ENCODE measurements around the gene NRGN.

NRGN gene

DNA sequence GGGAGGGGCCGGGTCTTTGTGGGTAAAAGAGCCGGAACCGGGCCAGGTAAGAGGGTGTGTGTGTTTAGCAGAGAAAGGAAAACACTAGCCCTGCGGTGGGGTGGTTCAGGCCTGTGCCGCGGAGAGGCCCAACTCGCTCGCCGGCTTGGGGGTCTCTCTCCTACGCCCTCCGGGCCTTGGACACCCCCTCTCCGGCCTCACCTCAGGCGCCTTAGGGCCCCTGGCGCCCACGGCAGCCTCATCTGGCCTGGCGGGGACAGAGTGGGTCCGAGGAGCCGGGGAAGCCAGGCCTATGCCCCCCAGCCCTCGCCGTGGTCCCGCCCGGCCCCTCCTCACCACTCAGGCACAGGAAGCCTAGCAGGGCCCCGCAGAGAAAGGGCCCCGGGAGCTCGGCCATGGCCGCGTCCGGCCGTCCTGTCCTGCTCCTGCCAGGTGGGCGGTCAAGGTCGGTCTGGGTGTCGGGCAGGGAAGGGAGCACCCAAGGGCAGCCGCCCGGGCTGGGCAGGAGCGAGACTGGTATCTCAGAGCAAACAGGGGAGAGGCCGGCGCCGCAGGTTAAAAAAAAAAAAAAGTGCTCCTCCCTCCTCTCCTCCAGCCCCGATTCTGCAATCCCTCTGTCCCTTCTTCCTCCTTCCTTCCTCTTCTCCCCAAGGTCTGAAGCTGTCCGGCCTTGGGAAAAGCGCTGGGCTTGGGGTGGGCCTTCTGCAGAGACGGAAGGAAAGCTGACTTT, 12.2 kb downstream of the NRGN start, which contains the start of gene VSIG2:
Gene VSIG2, minus strand, starts transcription at position 515 of the 730 bp plus-strand sequence. Its CDS starts 118 bp downstream, at position 397.
- Histone ChIP-seq H3K4me2 (ENCODE audit: low read length) (peak within 1 kb of the TSS; percentile 23), H4K8ac (ENCODE audit: low read depth, low read length) (no peak within 1 kb of the TSS), H3K14ac (ENCODE audit: low read length) (no peak within 1 kb of the TSS), H2BK12ac (ENCODE audit: low read length) (no peak within 1 kb of the TSS), H2BK5ac (ENCODE audit: low read depth, low read length, poor library complexity) (no peak within 1 kb of the TSS), H3K4me3 (ENCODE audit: low read depth, low read length) (no peak within 1 kb of the TSS), H3K4me1 (ENCODE audit: control insufficient read depth in 1 of 2, insufficient read depth in 2 of 2, low read length in 2 of 2) (peaks cover 0 to 3% of the 10 kb centered on the region in 2 experiments), H2BK120ac (ENCODE audit: insufficient read depth, low read length, poor library complexity) (no peak within 1 kb of the TSS), H3K27ac (ENCODE audit: low read depth, low read length) (no peak within 1 kb of the TSS), H3K36me3 (ENCODE audit: control insufficient read depth in 1 of 2, insufficient read depth in 2 of 2, low read length in 2 of 2) (no peaks in the 10 kb centered on the region), H3K79me2 (ENCODE audit: control insufficient read depth, insufficient read depth, low read length, poor library complexity) (no peaks in the 10 kb centered on the region), H3K18ac (ENCODE audit: low read length) (no peak within 1 kb of the TSS), H3K4ac (ENCODE audit: low read depth, low read length) (no peak within 1 kb of the TSS), H2AK5ac (ENCODE audit: low read length) (no peak within 1 kb of the TSS), H3K9me3 (ENCODE audit: insufficient read depth, low read depth, low read length) (peaks cover 8% of the 10 kb centered on the region), H2AFZ (ENCODE audit: insufficient read depth, low read length, poor library complexity) (no peak within 1 kb of the TSS), H3K79me1 (ENCODE audit: low read length) (no peaks in the 10 kb centered on the region), H3K9ac (ENCODE audit: low read length) (no peak within 1 kb of the TSS), H3K23ac (ENCODE audit: low read length) (no peak within 1 kb of the TSS), H4K91ac (ENCODE audit: low read depth, low read length) (no peak within 1 kb of the TSS), H3K27me3 (ENCODE audit: insufficient read depth, low read length) (peaks cover 62% of the 10 kb centered on the region), H4K12ac (ENCODE audit: low read depth, low read length) (no peak within 1 kb of the TSS)
- no CpG with 5 or more reads among the region's 42 CpGs for WGBS (ENCODE audit: extremely low coverage, insufficient coverage, insufficient read length)
- DNase-seq = no peak

- Histone ChIP-seq H3K9me3 (ENCODE audit: insufficient read depth, low read depth, low read length) (peaks cover 8% of the 10 kb centered on the region), H3K27ac (ENCODE audit: low read depth, low read length) (no peak overlapping the region), H2BK120ac (ENCODE audit: insufficient read depth, low read length, poor library complexity) (no peak overlapping the region), H4K8ac (ENCODE audit: low read depth, low read length) (no peak overlapping the region), H3K23ac (ENCODE audit: low read length) (no peak overlapping the region), H2BK12ac (ENCODE audit: low read length) (no peak overlapping the region), H3K79me1 (ENCODE audit: low read length) (no peaks in the 10 kb centered on the region), H3K4me1 (ENCODE audit: control insufficient read depth in 1 of 2, insufficient read depth in 2 of 2, low read length in 2 of 2) (no peaks in the 10 kb centered on the region), H3K4me2 (ENCODE audit: low read length) (no peak overlapping the region), H2AK5ac (ENCODE audit: low read length) (no peak overlapping the region), H3K9ac (ENCODE audit: low read length) (no peak overlapping the region), H4K12ac (ENCODE audit: low read depth, low read length) (no peak overlapping the region), H3K18ac (ENCODE audit: low read length) (no peak overlapping the region), H4K91ac (ENCODE audit: low read depth, low read length) (no peak overlapping the region), H2AFZ (ENCODE audit: insufficient read depth, low read length, poor library complexity) (no peak overlapping the region), H3K79me2 (ENCODE audit: control insufficient read depth, insufficient read depth, low read length, poor library complexity) (no peaks in the 10 kb centered on the region), H3K27me3 (ENCODE audit: insufficient read depth, low read length) (peaks cover 62% of the 10 kb centered on the region), H3K14ac (ENCODE audit: low read length) (no peak overlapping the region), H3K36me3 (ENCODE audit: control insufficient read depth in 1 of 2, insufficient read depth in 2 of 2, low read length in 2 of 2) (no peaks in the 10 kb centered on the region), H3K4ac (ENCODE audit: low read depth, low read length) (no peak overlapping the region), H3K4me3 (ENCODE audit: low read depth, low read length) (no peak overlapping the region), H2BK5ac (ENCODE audit: low read depth, low read length, poor library complexity) (no peak overlapping the region)
- no peak for DNase-seq
- WGBS (ENCODE audit: extremely low coverage, insufficient coverage, insufficient read length) = no CpG with 5 or more reads among the region's 10 CpGs
Measured at GRCh38 chr11:124752471-124753102, 12.8 kb downstream of the NRGN start.

DNA sequence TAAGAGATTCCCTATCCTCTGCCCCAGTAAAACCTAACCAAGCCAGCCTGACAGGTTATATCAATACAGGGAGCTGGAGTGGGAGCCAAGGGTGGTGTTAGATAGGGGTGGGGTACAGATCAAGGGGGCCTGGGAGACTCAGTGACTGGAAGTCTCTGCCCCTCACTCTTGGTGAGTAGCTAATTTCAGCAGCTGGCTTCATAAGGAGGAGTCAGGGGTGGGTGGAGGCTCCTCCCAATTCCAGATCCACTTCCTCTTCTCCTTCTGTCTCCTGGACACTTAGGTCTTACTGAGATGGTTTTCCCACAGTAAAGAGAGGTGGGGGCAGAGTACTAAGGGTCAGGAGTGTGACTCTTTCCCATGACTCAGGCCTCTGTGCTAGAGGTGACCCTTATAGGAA, 13.5 kb downstream of the NRGN start:
- no peaks in the 10 kb centered on the region for H3K79me2 ChIP-seq (ENCODE audit: control insufficient read depth, insufficient read depth, low read length, poor library complexity)
- H4K8ac ChIP-seq (ENCODE audit: low read depth, low read length) = no peak overlapping the region
- DNase-seq = no peak
- no peaks in the 10 kb centered on the region for H3K36me3 ChIP-seq (ENCODE audit: control insufficient read depth in 1 of 2, insufficient read depth in 2 of 2, low read length in 2 of 2)
- H2AFZ ChIP-seq (ENCODE audit: insufficient read depth, low read length, poor library complexity) = no peak overlapping the region
- H3K27me3 ChIP-seq (ENCODE audit: insufficient read depth, low read length) = peaks cover 57% of the 10 kb centered on the region
- no peak overlapping the region for H3K27ac ChIP-seq (ENCODE audit: low read depth, low read length)
- H2AK5ac ChIP-seq (ENCODE audit: low read length) = no peak overlapping the region
- no peak overlapping the region for H3K23ac ChIP-seq (ENCODE audit: low read length)
- peaks cover 8% of the 10 kb centered on the region for H3K9me3 ChIP-seq (ENCODE audit: insufficient read depth, low read depth, low read length)
- H2BK5ac ChIP-seq (ENCODE audit: low read depth, low read length, poor library complexity) = no peak overlapping the region
- H3K4ac ChIP-seq (ENCODE audit: low read depth, low read length) = no peak overlapping the region
- H2BK120ac ChIP-seq (ENCODE audit: insufficient read depth, low read length, poor library complexity) = no peak overlapping the region
- no peak overlapping the region for H3K4me2 ChIP-seq (ENCODE audit: low read length)
- H3K79me1 ChIP-seq (ENCODE audit: low read length) = no peaks in the 10 kb centered on the region
- no peak overlapping the region for H3K9ac ChIP-seq (ENCODE audit: low read length)
- no peak overlapping the region for H3K18ac ChIP-seq (ENCODE audit: low read length)
- no peak overlapping the region for H2BK12ac ChIP-seq (ENCODE audit: low read length)
- no peak overlapping the region for H4K91ac ChIP-seq (ENCODE audit: low read depth, low read length)
- H3K4me3 ChIP-seq (ENCODE audit: low read depth, low read length) = no peak overlapping the region
- no peak overlapping the region for H3K14ac ChIP-seq (ENCODE audit: low read length)
- no peak overlapping the region for H4K12ac ChIP-seq (ENCODE audit: low read depth, low read length)
- H3K4me1 ChIP-seq (ENCODE audit: control insufficient read depth in 1 of 2, insufficient read depth in 2 of 2, low read length in 2 of 2) = peaks cover 0 to under 1% of the 10 kb centered on the region in 2 experiments

DNA sequence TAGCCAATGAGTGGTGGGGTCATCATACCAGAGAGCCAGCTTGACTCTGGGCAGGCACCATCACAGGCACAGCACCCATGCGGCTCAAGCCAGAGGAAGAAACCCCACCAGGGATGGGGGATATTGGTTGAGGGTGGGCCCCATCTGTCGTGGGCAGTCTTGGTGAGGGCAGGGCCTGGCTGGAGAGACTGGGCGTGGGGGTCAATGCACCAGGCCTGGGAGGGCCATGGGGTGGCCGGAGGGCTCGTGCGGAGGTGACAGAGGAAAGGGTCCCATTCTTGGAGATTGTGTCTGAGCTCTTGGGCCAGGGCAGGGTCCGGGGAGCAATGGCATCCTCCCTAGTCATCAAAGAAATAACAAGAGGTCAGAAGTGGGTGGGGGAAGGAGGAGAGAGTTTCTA, 13.9 kb downstream of the NRGN start:
- Histone ChIP-seq H2BK12ac (ENCODE audit: low read length) (no peak overlapping the region), H4K91ac (ENCODE audit: low read depth, low read length) (no peak overlapping the region), H3K79me1 (ENCODE audit: low read length) (no peaks in the 10 kb centered on the region), H3K9ac (ENCODE audit: low read length) (no peak overlapping the region), H3K4me3 (ENCODE audit: low read depth, low read length) (peak overlapping the region; percentile 35), H3K18ac (ENCODE audit: low read length) (no peak overlapping the region), H3K4me1 (ENCODE audit: control insufficient read depth in 1 of 2, insufficient read depth in 2 of 2, low read length in 2 of 2) (peaks cover 0 to 4% of the 10 kb centered on the region in 2 experiments), H3K14ac (ENCODE audit: low read length) (no peak overlapping the region), H2AFZ (ENCODE audit: insufficient read depth, low read length, poor library complexity) (no peak overlapping the region), H2BK120ac (ENCODE audit: insufficient read depth, low read length, poor library complexity) (no peak overlapping the region), H2BK5ac (ENCODE audit: low read depth, low read length, poor library complexity) (no peak overlapping the region), H3K4ac (ENCODE audit: low read depth, low read length) (no peak overlapping the region), H2AK5ac (ENCODE audit: low read length) (no peak overlapping the region), H4K8ac (ENCODE audit: low read depth, low read length) (no peak overlapping the region), H3K36me3 (ENCODE audit: control insufficient read depth in 1 of 2, insufficient read depth in 2 of 2, low read length in 2 of 2) (no peaks in the 10 kb centered on the region), H3K27me3 (ENCODE audit: insufficient read depth, low read length) (peaks cover 57% of the 10 kb centered on the region), H3K4me2 (ENCODE audit: low read length) (no peak overlapping the region), H3K27ac (ENCODE audit: low read depth, low read length) (no peak overlapping the region), H3K79me2 (ENCODE audit: control insufficient read depth, insufficient read depth, low read length, poor library complexity) (no peaks in the 10 kb centered on the region), H4K12ac (ENCODE audit: low read depth, low read length) (no peak overlapping the region), H3K23ac (ENCODE audit: low read length) (no peak overlapping the region), H3K9me3 (ENCODE audit: insufficient read depth, low read depth, low read length) (peaks cover 8% of the 10 kb centered on the region)
- DNase-seq = no peak
- no CpG with 5 or more reads among the region's 7 CpGs for WGBS (ENCODE audit: extremely low coverage, insufficient coverage, insufficient read length)

Measured in trophoblast cell (in vitro differentiated cells and primary cell).